ENCODE measurements around the gene EPG5.

GRCh38 chr18:45894818-45895217, 72.3 kb downstream of the EPG5 start:
- TF ChIP-seq CTCF (IDR thresholded peaks at IDR 0.05; ENCODE audit: extremely low read depth in 1 of 2, insufficient read depth in 1 of 2, low read depth in 1 of 2, low read length in 2 of 2) (no peak), POLR2A (IDR thresholded peaks at IDR 0.05; ENCODE audit: low read depth, low read length) (no peak), JUN (IDR thresholded peaks at IDR 0.05; ENCODE audit: borderline replicate concordance, insufficient read depth, insufficient read length, low read depth) (no peak), MYC (IDR thresholded peaks at IDR 0.05; ENCODE audit: low read depth, low read length) (no peak), GATA2 (IDR thresholded peaks at IDR 0.05; ENCODE audit: insufficient read depth, insufficient read length, low read depth, low read length) (no peak), EZH2 (IDR thresholded peaks at IDR 0.05; ENCODE audit: borderline replicate concordance, low read depth, low read length, severe bottlenecking) (no peak), MAX (IDR thresholded peaks at IDR 0.05; ENCODE audit: insufficient read depth, insufficient read length) (no peak)
